H1 (cell line): Measurements from ENCODE around the gene CD300C. TPM values are rescaled to one million over a fixed set of nuclear protein-coding genes. Genes with fewer than 3 reads are reported as not detected.

Experiments
- CTCF ChIA-PET: fragments of 300-600 bp; sonication (Branson Sonifier 250); formaldehyde crosslinking; loops from one replicate; lab custom pipeline; 2021; ENCODE audit not compliant: partially characterized antibody; lab: Charles Lee
- POLR2A ChIA-PET: fragments of 300-600 bp; sonication (Branson Sonifier 250); formaldehyde crosslinking; loops from one replicate; lab custom pipeline; 2021; ENCODE audit warnings: inconsistent platforms; ENCODE audit not compliant: partially characterized antibody; lab: Charles Lee
- DNase-seq, 2 experiments: peaks; one replicate each; pipeline versions ENCODE4 v3.0.0 to v3.0.0-alpha.2; 2010 to 2022; ENCODE audit warnings: low spot score in 2 of 2, low read depth in 1 of 2, mixed read lengths in 1 of 2
- FAIRE-seq: peaks from 2 replicates; lab custom pipeline; 2011; peaks lifted over from hg19 to GRCh38; lab: Jason Lieb, UNC
- H2AFZ ChIP-seq: 2 replicates; pipeline ENCODE4 v1.8.1; 2012; ENCODE audit warnings: low read length, inconsistent platforms
- H2AK5ac ChIP-seq: 2 replicates; pipeline ENCODE4 v1.6.1; 2013; ENCODE audit warnings: low read depth, low read length
- H2BK120ac ChIP-seq: replicated peaks from 2 replicates; pipeline ENCODE3; 2013; ENCODE audit warnings: low read depth, low read length, inconsistent platforms
- H2BK12ac ChIP-seq: 2 replicates; pipeline ENCODE4 v1.6.1; 2013; ENCODE audit warnings: low read depth, low read length
- H2BK15ac ChIP-seq: 2 replicates; pipeline ENCODE4 v1.6.1; 2013; ENCODE audit warnings: low read length
- H2BK20ac ChIP-seq: 2 replicates; pipeline ENCODE4 v1.6.1; 2013; ENCODE audit warnings: low read length
- H2BK5ac ChIP-seq: 2 replicates; pipeline ENCODE4 v1.6.1; 2013; ENCODE audit warnings: low read depth, low read length
- H3K14ac ChIP-seq: 2 replicates; pipeline ENCODE4 v1.6.1; 2013; ENCODE audit warnings: inconsistent platforms; ENCODE audit not compliant: insufficient read length
- H3K18ac ChIP-seq: 2 replicates; pipeline ENCODE4 v1.6.1; 2013; ENCODE audit warnings: low read length; ENCODE audit errors: extremely low read depth
- H3K23ac ChIP-seq: 2 replicates; pipeline ENCODE4 v1.6.1; 2013; ENCODE audit warnings: inconsistent platforms; ENCODE audit not compliant: insufficient read length
- H3K23me2 ChIP-seq: 2 replicates; pipeline ENCODE4 v1.6.1; 2013; ENCODE audit warnings: low read depth, low read length
- H3K27ac ChIP-seq: 2 replicates; pipeline ENCODE4 v1.6.1; 2011; ENCODE audit warnings: low read depth, low read length, inconsistent platforms
- H3K27me3 ChIP-seq, 4 experiments: replicated peaks in 1 of 4; 1 replicate in 1 of 4; 2 replicates in 3 of 4; pipeline versions ENCODE4 v1.6.1 to v1.8.1; 2011 to 2013; ENCODE audit warnings: low read length in 3 of 4, mild to moderate bottlenecking in 3 of 4, inconsistent platforms in 2 of 4, mixed read lengths in 2 of 4, moderate library complexity in 1 of 4; ENCODE audit not compliant: control insufficient read depth in 3 of 4, insufficient read depth in 3 of 4; ENCODE audit errors: extremely low read depth in 1 of 4
- H3K36me3 ChIP-seq, 4 experiments: 2 replicates each; pipeline versions ENCODE4 v1.6.1 to v1.8.1; 2011 to 2013; ENCODE audit warnings: mild to moderate bottlenecking in 4 of 4, low read length in 3 of 4, moderate library complexity in 2 of 4, control low read depth in 1 of 4, inconsistent platforms in 1 of 4; ENCODE audit not compliant: insufficient read depth in 4 of 4, control insufficient read depth in 2 of 4
- H3K4ac ChIP-seq: replicated peaks from 2 replicates; pipeline ENCODE3; 2013; ENCODE audit warnings: low read length, low read depth, mixed read lengths, inconsistent platforms; ENCODE audit not compliant: insufficient read length
- H3K4me1 ChIP-seq, 4 experiments: replicated peaks in 1 of 4; 1 replicate in 1 of 4; 2 replicates in 3 of 4; pipeline versions ENCODE4 v1.6.1 to v1.8.1; 2011 to 2013; ENCODE audit warnings: low read length in 3 of 4, inconsistent platforms in 2 of 4, mixed read lengths in 1 of 4; ENCODE audit not compliant: insufficient read depth in 4 of 4, control insufficient read depth in 3 of 4
- H3K4me2 ChIP-seq, 2 experiments: 2 replicates each; pipeline versions ENCODE4 v1.6.1 to v1.8.1; 2011 to 2013; ENCODE audit warnings: low read depth in 2 of 2, low read length in 2 of 2, control low read depth in 1 of 2, inconsistent platforms in 1 of 2, mild to moderate bottlenecking in 1 of 2; ENCODE audit not compliant: insufficient read depth in 1 of 2
- H3K4me3 ChIP-seq, 4 experiments: fragments of 200-600, 300-600 bp in 1 of 4; sonication (generic), shearing (Covaris generic), sonication (Bioruptor Twin) in 1 of 4; 2 replicates each; pipeline versions ENCODE4 v1.5.1 to v1.8.1; 2011 to 2016; ENCODE audit warnings: low read length in 4 of 4, low read depth in 3 of 4, control low read depth in 2 of 4, inconsistent platforms in 2 of 4, mild to moderate bottlenecking in 2 of 4, mixed read lengths in 1 of 4, moderate library complexity in 1 of 4; ENCODE audit not compliant: insufficient read depth in 2 of 4; ENCODE audit errors: extremely low read depth in 1 of 4
- H3K56ac ChIP-seq: replicated peaks from 2 replicates; pipeline ENCODE3; 2013; ENCODE audit warnings: low read depth, mild to moderate bottlenecking, mixed read lengths, low read length, inconsistent platforms; ENCODE audit not compliant: insufficient read length
- H3K79me1 ChIP-seq: 2 replicates; pipeline ENCODE4 v1.6.1; 2013; ENCODE audit warnings: low read depth, low read length, control low read depth
- H3K79me2 ChIP-seq, 2 experiments: 2 replicates each; pipeline versions ENCODE4 v1.6.1 to v1.8.1; 2012 to 2013; ENCODE audit warnings: low read length in 2 of 2, mild to moderate bottlenecking in 2 of 2, inconsistent platforms in 1 of 2; ENCODE audit not compliant: insufficient read depth in 2 of 2, control insufficient read depth in 1 of 2
- H3K9ac ChIP-seq, 4 experiments: replicated peaks in 1 of 4; 1 replicate in 1 of 4; 2 replicates in 3 of 4; pipeline versions ENCODE4 v1.6.1 to v1.8.1; 2011 to 2013; ENCODE audit warnings: low read depth in 3 of 4, low read length in 3 of 4, control low read depth in 2 of 4, mild to moderate bottlenecking in 2 of 4, moderate library complexity in 2 of 4, inconsistent platforms in 1 of 4; ENCODE audit errors: extremely low read depth in 1 of 4
- H3K9me3 ChIP-seq, 2 experiments: 2 replicates each; pipeline versions ENCODE4 v1.6.1 to v1.8.1; 2012 to 2013; ENCODE audit warnings: mild to moderate bottlenecking in 2 of 2, moderate library complexity in 2 of 2, control low read depth in 1 of 2, inconsistent platforms in 1 of 2, low read depth in 1 of 2, low read length in 1 of 2, mixed read lengths in 1 of 2; ENCODE audit not compliant: insufficient read depth in 2 of 2
- H4K20me1 ChIP-seq, 2 experiments: replicated peaks in 1 of 2; 2 replicates each; pipeline versions ENCODE3 to v1.8.1; 2011 to 2013; ENCODE audit warnings: inconsistent platforms in 2 of 2, low read length in 2 of 2, mild to moderate bottlenecking in 1 of 2; ENCODE audit not compliant: insufficient read depth in 2 of 2, control insufficient read depth in 1 of 2
- H4K5ac ChIP-seq: 2 replicates; pipeline ENCODE4 v1.6.1; 2013; ENCODE audit warnings: low read length, low read depth, mixed read lengths, inconsistent platforms; ENCODE audit not compliant: insufficient read length
- H4K8ac ChIP-seq: 2 replicates; pipeline ENCODE4 v1.8.0; 2013; ENCODE audit warnings: mild to moderate bottlenecking, moderate library complexity, low read length, inconsistent platforms; ENCODE audit not compliant: insufficient read depth; ENCODE audit errors: extremely low read depth
- H4K91ac ChIP-seq: replicated peaks from 2 replicates; pipeline ENCODE3; 2013; ENCODE audit warnings: low read length, mixed read lengths, inconsistent platforms; ENCODE audit not compliant: insufficient read length
- ATF3 ChIP-seq: IDR thresholded peaks from 2 replicates; pipeline ENCODE4 v1.6.1; 2011; ENCODE audit warnings: low read depth, mild to moderate bottlenecking, low read length; ENCODE audit not compliant: insufficient read depth
- BACH1 ChIP-seq: IDR thresholded peaks from 2 replicates; pipeline ENCODE4 v1.6.1; 2012; ENCODE audit warnings: low read length, improper control_type of control experiment
- BCL11A ChIP-seq, 2 experiments: IDR thresholded peaks; one replicate each; pipeline ENCODE4 v1.6.1; 2011; ENCODE audit warnings: low read depth in 2 of 2, low read length in 2 of 2, mild to moderate bottlenecking in 2 of 2
- CREB1 ChIP-seq: IDR thresholded peaks from 2 replicates; pipeline ENCODE4 v1.6.1; 2012; ENCODE audit warnings: inconsistent platforms
- MAFK ChIP-seq: IDR thresholded peaks from 2 replicates; pipeline ENCODE4 v1.6.1; 2012; ENCODE audit warnings: low read depth, mild to moderate bottlenecking, improper control_type of control experiment, low read length
- NRF1 ChIP-seq: IDR thresholded peaks from 2 replicates; pipeline ENCODE4 v1.6.1; 2011; ENCODE audit warnings: mild to moderate bottlenecking, low read depth, low read length, improper control_type of control experiment
- PHF8 ChIP-seq: fragments of 200-600 bp; sonication (generic); conservative IDR thresholded peaks from 2 replicates; pipeline ENCODE4 v1.7.1; 2012; ENCODE audit warnings: low read depth, mild to moderate bottlenecking, inconsistent platforms, low read length, moderate library complexity
- RNF2 ChIP-seq: fragments of 200-900, 300-1000 bp; sonication (generic); IDR thresholded peaks from 2 replicates; pipeline ENCODE4 v1.7.1; 2016; ENCODE audit warnings: borderline replicate concordance, low read depth, mild to moderate bottlenecking, antibody characterized with exemption, low read length; ENCODE audit not compliant: poor library complexity, severe bottlenecking; ENCODE audit errors: missing control alignments
- RXRA ChIP-seq: IDR thresholded peaks from 2 replicates; pipeline ENCODE4 v1.6.1; 2011; ENCODE audit warnings: low read depth, mild to moderate bottlenecking, low read length, moderate library complexity; ENCODE audit not compliant: insufficient read depth
- TAF7 ChIP-seq: optimal IDR thresholded peaks from 2 replicates; pipeline ENCODE3; 2011; ENCODE audit warnings: low read depth, mild to moderate bottlenecking, inconsistent platforms, low read length, moderate library complexity, borderline replicate concordance
- YY1 ChIP-seq: IDR thresholded peaks from 2 replicates; pipeline ENCODE4 v1.6.1; 2011; ENCODE audit warnings: low read depth, mild to moderate bottlenecking, low read length
- WGBS, 2 experiments: shearing (Covaris generic) in 1 of 2; methylation state at CpG; one replicate each; pipeline versions ENCODE4 v1.1.6 to v1.1.7; 2013 to 2015; ENCODE audit warnings: low lambda C conversion rate in 2 of 2, mixed read lengths in 2 of 2, inconsistent platforms in 1 of 2, low coverage in 1 of 2, missing lambda C conversion rate in 1 of 2; ENCODE audit not compliant: insufficient replicate concordance in 2 of 2, insufficient coverage in 1 of 2, insufficient read length in 1 of 2; ENCODE audit errors: extremely low coverage in 1 of 2, missing lambda C conversion rate in 1 of 2; 5-methylcytosine and 5-hydroxymethylcytosine counted together
- polyA plus RNA-seq, 7 experiments: library from polyadenylated mRNA; depleted of rRNA in 3 of 7; stranded (reverse) in 5 of 7; unstranded in 2 of 7; fragments of >200 nt in 5 of 7; fragments of 200-250 nt in 2 of 7; gene quantifications; 1 replicate in 5 of 7; 2 replicates in 1 of 7; 4 replicates in 1 of 7; pipeline versions ENCODE4 v1.2.1 to v1.2.3, GENCODE V29; 2011 to 2013; ENCODE audit warnings: missing spikeins in 2 of 7, mixed read lengths in 2 of 7
- total RNA-seq: library from RNA; stranded (reverse); fragmentation: NEBNext Ultra II Directional; extraction: Animal tissue kit (Norgen Biotek cat#: 25700); gene quantifications from 2 replicates; pipeline ENCODE4 v1.2.1, GENCODE V29; 2021
- TF ChIP-seq, protein P1 (sequence below): IDR thresholded peaks from 2 replicates; pipeline ENCODE4 v1.6.1; 2012; ENCODE audit warnings: inconsistent platforms

Gene CD300C
- total and polyA plus RNA-seq, 2 of the 8 experiments (the other 6 are each of a cell fraction or from before 2014, with no cell fraction given), result not detected

GRCh38 chr17:74513987-74514631 lies 31.8 kb downstream of the CD300C start:
- Histone ChIP-seq H2BK120ac (no peak overlapping the region), H3K27ac (no peak overlapping the region), H3K14ac (no peak overlapping the region), H3K79me2 (no peaks in the 10 kb centered on the region), H4K91ac (no peak overlapping the region), H3K4me1 (no peaks in the 10 kb centered on the region), H2AK5ac (peak overlapping the region; percentile 92; the same call in 1 of the 2 replicates), H3K23me2 (peaks cover 2% of the 10 kb centered on the region; the same call in 1 of the 2 replicates), H3K18ac (no peak overlapping the region), H3K36me3 (no peaks in the 10 kb centered on the region), H3K23ac (no peak overlapping the region), H3K4me3 (0 out of 8 replicates have a peak overlapping the region, but pooled peaks of 1 of the 4 experiments have one; percentile 2), H2BK12ac (no peak overlapping the region), H4K8ac (no peak overlapping the region), H3K56ac (no peak overlapping the region), H3K9me3 (peaks cover 13 to 21% of the 10 kb centered on the region in 2 experiments), H3K4me2 (no peak overlapping the region), H4K20me1 (no peaks in the 10 kb centered on the region), H3K79me1 (no peaks in the 10 kb centered on the region), H2BK20ac (no peak overlapping the region), H3K27me3 (peaks cover 0 to 2% (median 0%) of the 10 kb centered on the region in 4 experiments; a peak in 1 of 7 replicates), H2BK5ac (no peak overlapping the region), H3K4ac (no peak overlapping the region), H2BK15ac (no peak overlapping the region), H3K9ac (no peak overlapping the region; a peak in 1 of 7 replicates), H2AFZ (no peak overlapping the region), H4K5ac (no peak overlapping the region)
- ChIA-PET CTCF (interaction anchor here (1.1 kb wide), 1 partner anchor 52 kb away, joined by 3 read pairs; no protein-coding TSS in a partner anchor), POLR2A (no interaction called here)
- peak in 1 of 2 experiments; percentile 61 for DNase-seq
- 91% methylated on average over 3 of the region's 3 CpGs; no CpG with 5 or more reads in 1 of the 2 experiments for WGBS, 2 experiments
- no peak for FAIRE-seq
- TF ChIP-seq, protein P1, sequence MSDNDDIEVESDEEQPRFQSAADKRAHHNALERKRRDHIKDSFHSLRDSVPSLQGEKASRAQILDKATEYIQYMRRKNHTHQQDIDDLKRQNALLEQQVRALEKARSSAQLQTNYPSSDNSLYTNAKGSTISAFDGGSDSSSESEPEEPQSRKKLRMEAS, result peak; percentile 37
- TF ChIP-seq YY1, result no peak
- TF ChIP-seq BACH1, result no peak
- peak; percentile 95 for TF ChIP-seq ATF3
- no peak for TF ChIP-seq NRF1
- TF ChIP-seq PHF8, result no peak
- no peak for TF ChIP-seq TAF7
- peak; percentile 92 for TF ChIP-seq CREB1
- TF ChIP-seq RNF2, result no peak
- peak; percentile 2; the same call in 1 of the 2 replicates for TF ChIP-seq MAFK
- no peak for TF ChIP-seq BCL11A (IDR thresholded peaks at IDR 0.05; ENCODE audit: low read depth in 2 of 2, low read length in 2 of 2)
- TF ChIP-seq RXRA, result no peak
